Measurements from ENCODE around the gene KIF3B. TPM values are rescaled to one million over a fixed set of nuclear protein-coding genes. Genes with fewer than 3 reads are reported as not detected.
"Not testable (repeated sequence)": the region's sequence is repeated elsewhere in the genome, so short reads cannot be mapped to it uniquely, and the experiment has no call there.

KIF3B gene
- total RNA-seq, 1 experiment from 2014 or later: 49.0 TPM

GRCh38 chr20:32274359-32274758, 3.1 kb upstream of the KIF3B start:
- peak in 1 of 2 experiments; percentile 19 for DNase-seq
- POLR2A ChIA-PET: no interaction called here
- BruUV-seq (replicated peaks): no TSS peak
- no peak overlapping the region for H3K27ac Mint-ChIP-seq (ENCODE audit: unreplicated experiment)
- H3K4me1 Mint-ChIP-seq (ENCODE audit: low read depth, unreplicated experiment): peaks cover 20% of the 10 kb centered on the region
- Histone ChIP-seq H3K27me3 (replicated peaks; ENCODE audit: control insufficient read depth, insufficient read depth, low read length) (no peaks in the 10 kb centered on the region), H3K9me3 (peaks cover 6% of the 10 kb centered on the region; the same call in 1 of the 2 replicates), H3K4me3 (ENCODE audit: low read depth, low read length) (no peak overlapping the region), H3K36me3 (ENCODE audit: control insufficient read depth, insufficient read depth, low read length) (no peaks in the 10 kb centered on the region), H3K4me1 (peaks cover 13% of the 10 kb centered on the region)
- H3K36me3 Mint-ChIP-seq (ENCODE audit: insufficient read depth, unreplicated experiment): no peaks in the 10 kb centered on the region
- intact Hi-C loops (cut with micrococcal nuclease; ENCODE audit: unreplicated experiment): no loop called here
- H3K27me3 Mint-ChIP-seq (ENCODE audit: insufficient read depth, unreplicated experiment): no peaks in the 10 kb centered on the region
- no peak for TF ChIP-seq CTCF (IDR thresholded peaks at IDR 0.05; ENCODE audit: insufficient read depth in 1 of 2, low read depth in 1 of 2, low read length in 1 of 2, severe bottlenecking in 1 of 2, unreplicated experiment in 1 of 2)
- H3K9me3 Mint-ChIP-seq (ENCODE audit: unreplicated experiment): peaks cover 14% of the 10 kb centered on the region
- CTCF ChIA-PET: no interaction called here
- no peak overlapping the region for H3K4me3 Mint-ChIP-seq (ENCODE audit: unreplicated experiment)

- BruUV-seq (replicated peaks); H3K4me3 Mint-ChIP-seq (ENCODE audit: unreplicated experiment); H3K36me3 Mint-ChIP-seq (ENCODE audit: insufficient read depth, unreplicated experiment); CTCF ChIA-PET; H3K4me3 ChIP-seq (ENCODE audit: low read depth, low read length); H3K27ac Mint-ChIP-seq (ENCODE audit: unreplicated experiment); POLR2A ChIA-PET; DNase-seq; H3K27me3 ChIP-seq (replicated peaks; ENCODE audit: control insufficient read depth, insufficient read depth, low read length); H3K9me3 ChIP-seq; H3K27me3 Mint-ChIP-seq (ENCODE audit: insufficient read depth, unreplicated experiment); H3K36me3 ChIP-seq (ENCODE audit: control insufficient read depth, insufficient read depth, low read length): not testable (repeated sequence)
- intact Hi-C loops (cut with micrococcal nuclease; ENCODE audit: unreplicated experiment): loop anchor here (5.0 kb wide), 1 partner anchor 33 kb away; no protein-coding TSS in a partner anchor
- Mint-ChIP-seq H3K9me3 (ENCODE audit: unreplicated experiment) (peaks cover 14% of the 10 kb centered on the region), H3K4me1 (ENCODE audit: low read depth, unreplicated experiment) (peaks cover 20% of the 10 kb centered on the region)
- H3K4me1 ChIP-seq: peaks cover 13% of the 10 kb centered on the region
Observed at GRCh38 chr20:32275163-32275562, 2.3 kb upstream of the KIF3B start.

- intact Hi-C loops (cut with micrococcal nuclease; ENCODE audit: unreplicated experiment): loop anchor here (5.0 kb wide), 1 partner anchor 36 kb away; no protein-coding TSS in a partner anchor
- H3K9me3 Mint-ChIP-seq (ENCODE audit: unreplicated experiment): peaks cover 14% of the 10 kb centered on the region
- DNase-seq: no peak
Observed at GRCh38 chr20:32278199-32278643, 770 bp downstream of the KIF3B start.

More at GRCh38 chr20:32278199-32278643, 770 bp downstream of the KIF3B start:
- Mint-ChIP-seq H3K36me3 (ENCODE audit: insufficient read depth, unreplicated experiment) (peaks cover 15% of the 10 kb centered on the region), H3K27me3 (ENCODE audit: insufficient read depth, unreplicated experiment) (no peaks in the 10 kb centered on the region), H3K27ac (ENCODE audit: unreplicated experiment) (peak overlapping the region; percentile 88), H3K4me1 (ENCODE audit: low read depth, unreplicated experiment) (peaks cover 20% of the 10 kb centered on the region), H3K4me3 (ENCODE audit: unreplicated experiment) (peak overlapping the region; percentile 90)
- 0 out of 2 replicates have a peak, but pooled peaks cover 1% of the 10 kb centered on the region for H3K36me3 ChIP-seq (ENCODE audit: control insufficient read depth, insufficient read depth, low read length)
- H3K9me3 ChIP-seq: peaks cover 6% of the 10 kb centered on the region; the same call in 1 of the 2 replicates
- POLR2A ChIA-PET: no interaction called here
- BruUV-seq (replicated peaks): TSS peak; percentile 32
- no peaks in the 10 kb centered on the region for H3K27me3 ChIP-seq (replicated peaks; ENCODE audit: control insufficient read depth, insufficient read depth, low read length)
- H3K4me3 ChIP-seq (ENCODE audit: low read depth, low read length): peak overlapping the region; percentile 84
- no peak for TF ChIP-seq CTCF (IDR thresholded peaks at IDR 0.05; ENCODE audit: insufficient read depth in 1 of 2, low read depth in 1 of 2, low read length in 1 of 2, severe bottlenecking in 1 of 2, unreplicated experiment in 1 of 2)
- CTCF ChIA-PET: no interaction called here
- peaks cover 16% of the 10 kb centered on the region for H3K4me1 ChIP-seq
